CD4-positive, alpha-beta T cell treated with Interferon alpha-2 for 1 hour (primary cell): Measurements from ENCODE around the gene UBASH3A.

Source experiments
- DNase-seq, 2 donors: peaks; one replicate each; pipeline ENCODE4 v3.0.0-alpha.2; 2020 to 2022

UBASH3A gene

GRCh38 chr21:42413093-42413492 lies 9.4 kb downstream of the UBASH3A start:
- DNase-seq, result no peak

DNA sequence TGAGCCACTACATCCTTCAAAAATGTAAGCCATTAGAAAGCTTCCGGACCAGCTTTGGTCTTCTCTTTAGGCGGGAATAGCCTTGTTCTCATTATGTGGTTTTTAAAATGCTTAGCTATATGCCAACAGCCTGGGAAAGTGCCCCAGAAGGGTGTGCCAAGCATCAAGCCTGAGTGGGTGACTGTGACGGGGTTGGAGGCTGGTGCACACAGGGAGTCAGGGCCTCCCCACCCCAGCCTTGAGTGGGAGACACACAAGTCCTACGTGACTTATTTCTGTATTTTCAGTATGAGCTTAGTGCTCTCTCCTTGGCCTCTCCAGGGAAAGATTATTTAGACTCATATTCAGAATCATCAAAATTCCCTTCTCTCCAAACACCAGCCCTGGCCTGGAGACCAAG lies 9.8 kb downstream of the UBASH3A start:
- DNase-seq, result no peak

- no peak for DNase-seq
These were observed 10.4 kb downstream of the UBASH3A start for GRCh38 chr21:42414066-42414465.

GRCh38 chr21:42414553-42414927 lies 10.8 kb downstream of the UBASH3A start:
- DNase-seq, result no peak

GRCh38 chr21:42414928-42415769 lies 11.4 kb downstream of the UBASH3A start:
- peak; percentile 86 to 90 for DNase-seq

GRCh38 chr21:42417533-42417932 lies 13.8 kb downstream of the UBASH3A start:
- peak in 1 of 2 donors; percentile 56 for DNase-seq

GRCh38 chr21:42418886-42419285 lies 15.2 kb downstream of the UBASH3A start:
- no peak for DNase-seq

DNA sequence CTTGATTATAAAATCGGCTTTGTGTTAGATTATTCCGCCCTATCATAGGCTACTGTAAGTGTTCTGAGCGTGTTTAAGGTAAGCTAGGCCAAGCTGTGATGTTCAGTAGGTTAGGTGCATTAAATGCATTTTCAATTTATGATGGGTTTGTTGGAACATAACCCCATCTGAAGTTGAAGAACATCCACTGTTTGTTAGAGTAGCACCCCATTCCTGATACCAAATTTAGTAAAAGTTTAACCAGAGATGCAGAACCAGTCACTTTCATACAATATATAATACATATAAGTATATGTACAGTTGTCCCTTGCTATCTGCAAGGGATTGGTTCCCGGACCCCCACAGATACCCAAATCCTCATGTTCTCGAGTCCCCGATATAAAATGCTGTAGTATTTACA lies 16.1 kb downstream of the UBASH3A start:
- DNase-seq, result no peak

- DNase-seq, result no peak
These were observed 17.5 kb downstream of the UBASH3A start for GRCh38 chr21:42421018-42421793.

DNA sequence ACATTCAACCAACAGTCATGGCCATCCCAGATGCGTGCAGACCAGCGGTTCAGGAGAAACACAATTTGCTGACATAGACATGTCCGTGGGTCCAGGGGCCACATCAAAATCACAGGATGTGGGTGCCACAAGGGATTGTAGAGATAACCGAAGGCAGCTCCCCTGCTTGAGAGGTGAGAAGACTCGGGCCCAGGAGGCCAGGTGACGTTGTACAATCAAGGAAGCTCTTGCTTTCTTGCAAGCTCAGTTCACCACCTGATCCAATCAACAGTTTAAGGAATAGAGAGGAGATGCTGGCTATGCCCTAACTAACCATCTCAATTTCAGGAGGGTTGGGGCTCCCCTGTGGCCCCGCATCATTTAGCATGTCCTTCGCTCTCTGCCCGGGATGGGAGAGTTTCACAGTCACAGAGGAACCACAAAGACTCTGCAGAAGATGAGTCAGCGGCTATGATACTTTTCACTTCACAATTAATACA lies 19.5 kb downstream of the UBASH3A start:
- DNase-seq, result peak in 1 of 2 donors; percentile 54

GRCh38 chr21:42423685-42424084 lies 20.0 kb downstream of the UBASH3A start:
- no peak for DNase-seq

DNA sequence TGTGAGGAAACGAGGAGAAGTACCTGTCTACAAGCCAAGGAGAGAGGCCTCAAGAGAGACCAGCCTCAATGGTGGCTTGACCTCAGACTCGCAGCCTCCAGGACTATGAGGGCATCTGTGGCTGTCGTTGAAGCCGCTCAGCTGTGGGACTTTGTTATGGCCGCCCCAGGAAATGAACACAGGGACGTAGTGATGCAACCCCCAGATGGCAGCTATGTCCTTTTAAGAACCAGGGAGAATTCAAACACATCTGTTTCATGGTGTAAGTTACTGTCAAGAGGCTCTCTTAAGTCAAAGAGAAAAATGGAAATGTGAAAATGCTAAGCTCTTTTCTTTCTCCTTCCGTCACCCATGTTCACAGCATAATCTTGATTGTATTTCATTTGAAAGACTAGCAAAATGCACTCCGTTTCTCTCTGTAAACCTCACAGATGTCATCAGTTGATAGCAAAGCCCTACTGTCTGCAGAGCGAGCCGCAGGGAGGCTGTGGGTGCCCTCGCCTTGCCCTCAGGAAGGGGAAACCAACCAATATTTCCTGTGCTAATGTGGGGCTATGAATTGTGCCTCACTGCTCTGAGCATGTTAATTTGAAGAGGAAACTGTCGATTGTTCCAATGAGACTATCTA lies 21.3 kb downstream of the UBASH3A start:
- peak; percentile 70 to 84 for DNase-seq

DNA sequence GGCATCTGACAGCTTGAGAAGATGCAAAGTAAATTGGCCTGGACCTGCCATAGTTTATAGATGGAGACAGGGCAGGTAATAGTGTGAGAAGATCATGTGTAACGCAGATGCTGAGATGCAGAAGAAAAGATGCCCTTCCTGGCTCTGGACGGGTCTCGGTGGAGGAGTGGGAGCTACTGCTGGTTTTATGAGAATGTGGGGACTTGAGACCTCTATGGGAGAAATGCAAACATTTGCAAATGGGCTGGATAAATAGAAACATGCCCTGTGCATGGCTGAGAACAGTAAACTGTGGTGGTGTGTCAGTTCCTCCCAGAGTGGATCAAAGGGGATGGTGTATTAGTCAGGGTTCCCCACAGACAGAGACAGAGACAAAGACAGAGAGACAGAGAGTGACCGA lies 21.9 kb downstream of the UBASH3A start:
- no peak for DNase-seq

- DNase-seq, result no peak
These were observed 22.7 kb downstream of the UBASH3A start for GRCh38 chr21:42426424-42426823.

- no peak for DNase-seq
These were observed 23.3 kb downstream of the UBASH3A start for GRCh38 chr21:42426876-42427480.

- DNase-seq, result no peak
These were observed 24.2 kb downstream of the UBASH3A start for GRCh38 chr21:42427809-42428419.

DNA sequence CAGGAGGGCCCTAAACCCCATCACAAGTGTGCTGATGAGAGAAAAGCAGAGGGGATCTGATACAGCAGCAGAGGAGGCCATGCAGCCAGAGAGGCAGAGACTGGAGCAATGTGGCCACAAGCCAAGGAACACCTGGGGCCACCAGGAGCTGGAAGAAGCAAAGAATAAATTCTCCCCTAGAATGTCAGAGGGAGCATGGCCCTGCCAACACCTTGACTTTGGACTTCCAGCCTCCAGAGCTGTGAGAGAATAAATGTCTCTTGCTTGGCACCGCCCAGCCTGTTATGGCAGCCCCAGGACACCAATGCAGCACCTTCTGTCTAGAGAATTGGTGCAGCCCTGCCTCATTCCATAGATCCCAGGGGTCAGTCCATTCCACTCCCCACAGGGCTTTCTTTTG lies 25.3 kb downstream of the UBASH3A start:
- no peak for DNase-seq

- DNase-seq, result no peak
These were observed 26.2 kb downstream of the UBASH3A start for GRCh38 chr21:42429856-42430255.

GRCh38 chr21:42430521-42430920 lies 26.8 kb downstream of the UBASH3A start:
- DNase-seq, result no peak

GRCh38 chr21:42431196-42431595 lies 27.5 kb downstream of the UBASH3A start:
- no peak for DNase-seq

- DNase-seq, result no peak
These were observed 29.0 kb downstream of the UBASH3A start for GRCh38 chr21:42432695-42433094.

- DNase-seq, result no peak
These were observed 30.3 kb downstream of the UBASH3A start for GRCh38 chr21:42433946-42434551.
